WTC11 (cell line): ENCODE measurements around the gene ATP5ME. TPM values are rescaled to one million over a fixed set of nuclear protein-coding genes. Genes with fewer than 3 reads are reported as not detected.

Experiments
- ATAC-seq: fragments of 200-7000 bp; cut with Tn5 transposase; 2 replicates; pipeline ENCODE4 v1.10.0; 2021; ENCODE audit warnings: mild to moderate bottlenecking, moderate library complexity
- CTCF ChIA-PET: fragments of 300-600 bp; sonication (Branson Sonifier 250); formaldehyde crosslinking; loops from one replicate; lab custom pipeline; 2021; ENCODE audit warnings: antibody characterized with exemption; lab: Charles Lee
- POLR2A ChIA-PET: fragments of 350-600 bp; sonication (Branson Sonifier 250); formaldehyde crosslinking; loops from one replicate; lab custom pipeline; 2021; ENCODE audit warnings: antibody characterized with exemption; lab: Charles Lee
- DNase-seq: peaks from one replicate; pipeline ENCODE4 v3.0.0; 2021; ENCODE audit warnings: low spot score
- H3K27ac Mint-ChIP-seq: 2 replicates; pipeline ENCODE4 v1.8.0; 2021; ENCODE audit warnings: mixed read lengths
- H3K27me3 Mint-ChIP-seq: 2 replicates; pipeline ENCODE4 v1.8.0; 2021; ENCODE audit warnings: low read depth, mild to moderate bottlenecking, moderate library complexity, mixed read lengths
- H3K36me3 Mint-ChIP-seq: 2 replicates; pipeline ENCODE4 v1.8.0; 2021; ENCODE audit warnings: mixed read lengths
- H3K4me1 Mint-ChIP-seq: 2 replicates; pipeline ENCODE4 v1.8.0; 2022; ENCODE audit warnings: mixed read lengths
- H3K4me3 Mint-ChIP-seq: 2 replicates; pipeline ENCODE4 v1.8.0; 2021; ENCODE audit warnings: mild to moderate bottlenecking, moderate library complexity, mixed read lengths
- H3K9me3 Mint-ChIP-seq: 2 replicates; pipeline ENCODE4 v1.8.0; 2021; ENCODE audit warnings: mixed read lengths
- EMX1 ChIP-seq: fragments of 250-450 bp; sonication (Bioruptor Pico); IDR thresholded peaks from 2 replicates; pipeline ENCODE4 v1.8.0; 2021; ENCODE audit warnings: mild to moderate bottlenecking
- ESRRA ChIP-seq: sonication (generic); formaldehyde crosslinking; IDR thresholded peaks from 2 replicates; pipeline ENCODE4 v1.8.1; 2022; ENCODE audit warnings: mild to moderate bottlenecking, missing genetic modification reagents, borderline replicate concordance
- FOXJ3 ChIP-seq: sonication (generic); formaldehyde crosslinking; IDR thresholded peaks from 2 replicates; pipeline ENCODE4 v1.9.0; 2021; ENCODE audit warnings: missing genetic modification reagents, mild to moderate bottlenecking, borderline replicate concordance
- FOXP1 ChIP-seq: sonication (generic); formaldehyde crosslinking; IDR thresholded peaks from 2 replicates; pipeline ENCODE4 v1.8.0; 2022; ENCODE audit warnings: missing genetic modification reagents, mild to moderate bottlenecking, moderate library complexity, borderline replicate concordance
- IRF2 ChIP-seq: sonication (generic); formaldehyde crosslinking; IDR thresholded peaks from 2 replicates; pipeline ENCODE4 v1.8.0; 2022; ENCODE audit warnings: low read depth, missing genetic modification reagents, borderline replicate concordance
- NR2C2 ChIP-seq: sonication (generic); formaldehyde crosslinking; IDR thresholded peaks from 2 replicates; pipeline ENCODE4 v1.8.0; 2022; ENCODE audit warnings: mild to moderate bottlenecking, missing genetic modification reagents
- NR3C1 ChIP-seq: sonication (generic); formaldehyde crosslinking; conservative IDR thresholded peaks from 2 replicates; pipeline ENCODE4 v1.8.1; 2023; ENCODE audit warnings: low read depth, mild to moderate bottlenecking, missing genetic modification reagents
- TEAD4 ChIP-seq: sonication (generic); formaldehyde crosslinking; IDR thresholded peaks from 2 replicates; pipeline ENCODE4 v1.8.0; 2022; ENCODE audit warnings: mild to moderate bottlenecking, missing genetic modification reagents
- ZNF232 ChIP-seq: sonication (generic); formaldehyde crosslinking; IDR thresholded peaks from 2 replicates; pipeline ENCODE4 v1.8.0; 2022; ENCODE audit warnings: mild to moderate bottlenecking, missing genetic modification reagents
- total RNA-seq: library from RNA; stranded (reverse); gene quantifications from 3 replicates; pipeline ENCODE4 v1.2.3, GENCODE V29; 2021
- TF ChIP-seq, protein P1 (sequence below): sonication (generic); formaldehyde crosslinking; IDR thresholded peaks from 2 replicates; pipeline ENCODE4 v1.8.1; 2022; ENCODE audit warnings: mild to moderate bottlenecking, missing genetic modification reagents, moderate library complexity, borderline replicate concordance
- TF ChIP-seq, protein P2 (sequence below): sonication (generic); formaldehyde crosslinking; IDR thresholded peaks from 2 replicates; pipeline ENCODE4 v1.8.0; 2022; ENCODE audit warnings: mild to moderate bottlenecking, missing genetic modification reagents
- TF ChIP-seq, protein P3 (sequence below): sonication (generic); formaldehyde crosslinking; IDR thresholded peaks from 2 replicates; pipeline ENCODE4 v1.8.1; 2022; ENCODE audit warnings: missing genetic modification reagents, borderline replicate concordance
- TF ChIP-seq, protein P4 (sequence below): sonication (generic); formaldehyde crosslinking; IDR thresholded peaks from 2 replicates; pipeline ENCODE4 v1.8.1; 2023; ENCODE audit warnings: mild to moderate bottlenecking, missing genetic modification reagents
- TF ChIP-seq, protein P5 (sequence below): sonication (generic); formaldehyde crosslinking; IDR thresholded peaks from 2 replicates; pipeline ENCODE4 v1.8.1; 2022; ENCODE audit warnings: low read depth, missing genetic modification reagents, borderline replicate concordance
- TF ChIP-seq, protein P6 (sequence below): sonication (generic); formaldehyde crosslinking; IDR thresholded peaks from 2 replicates; pipeline ENCODE4 v1.8.1; 2023; ENCODE audit warnings: mild to moderate bottlenecking, missing genetic modification reagents, moderate library complexity
- TF ChIP-seq, protein P7 (sequence below): sonication (generic); formaldehyde crosslinking; IDR thresholded peaks from 2 replicates; pipeline ENCODE4 v1.8.0; 2022; ENCODE audit warnings: mild to moderate bottlenecking, missing genetic modification reagents
- TF ChIP-seq, protein P8 (sequence below): fragments of 250-450 bp; sonication (Bioruptor Pico); IDR thresholded peaks from 2 replicates; pipeline ENCODE4 v1.8.0; 2021; ENCODE audit warnings: mild to moderate bottlenecking
- TF ChIP-seq, protein P9 (sequence below): sonication (generic); formaldehyde crosslinking; conservative IDR thresholded peaks from 2 replicates; pipeline ENCODE4 v1.8.1; 2023; ENCODE audit warnings: mild to moderate bottlenecking, low read depth, missing genetic modification reagents, moderate library complexity
- TF ChIP-seq, protein P10 (sequence below): fragments of 250-450 bp; sonication (Bioruptor Pico); conservative IDR thresholded peaks from 2 replicates; pipeline ENCODE4 v1.9.0; 2021; ENCODE audit warnings: mild to moderate bottlenecking

ATP5ME gene
- total RNA-seq, 1 experiment from 2014 or later: 468 TPM

DNA sequence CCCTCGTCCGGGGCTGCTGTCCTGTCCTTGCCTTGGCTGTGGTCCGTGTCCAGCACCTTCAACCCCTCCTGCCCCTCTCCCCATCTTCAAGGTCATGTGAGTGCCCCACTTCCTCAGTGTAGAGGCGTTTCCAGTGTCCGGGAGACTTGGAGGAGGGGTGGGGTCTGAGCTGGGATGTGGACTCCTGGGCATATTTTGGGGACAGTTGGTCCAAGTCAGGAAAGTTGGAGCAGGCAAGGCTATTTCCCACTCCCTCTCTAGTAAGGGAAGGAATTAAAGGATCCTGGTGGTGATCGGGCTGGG, 34.5 kb upstream of the ATP5ME start:
- Mint-ChIP-seq H3K4me3 (no peak overlapping the region), H3K27me3 (peaks cover 5% of the 10 kb centered on the region; the same call in 1 of the 2 replicates), H3K36me3 (peaks cover 24% of the 10 kb centered on the region), H3K4me1 (peaks cover 10% of the 10 kb centered on the region; the same call in 1 of the 2 replicates), H3K9me3 (peaks cover 11% of the 10 kb centered on the region), H3K27ac (no peak overlapping the region)
- ATAC-seq (no peak), DNase-seq (no peak)
- ChIA-PET CTCF (interaction anchor here (2.4 kb wide), 1 partner anchor 25 kb away, joined by 7 read pairs; no protein-coding TSS in a partner anchor), POLR2A (no interaction called here)
- TF ChIP-seq, protein P1, sequence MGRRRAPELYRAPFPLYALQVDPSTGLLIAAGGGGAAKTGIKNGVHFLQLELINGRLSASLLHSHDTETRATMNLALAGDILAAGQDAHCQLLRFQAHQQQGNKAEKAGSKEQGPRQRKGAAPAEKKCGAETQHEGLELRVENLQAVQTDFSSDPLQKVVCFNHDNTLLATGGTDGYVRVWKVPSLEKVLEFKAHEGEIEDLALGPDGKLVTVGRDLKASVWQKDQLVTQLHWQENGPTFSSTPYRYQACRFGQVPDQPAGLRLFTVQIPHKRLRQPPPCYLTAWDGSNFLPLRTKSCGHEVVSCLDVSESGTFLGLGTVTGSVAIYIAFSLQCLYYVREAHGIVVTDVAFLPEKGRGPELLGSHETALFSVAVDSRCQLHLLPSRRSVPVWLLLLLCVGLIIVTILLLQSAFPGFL (CRISPR knock-in tag): no peak
- TF ChIP-seq, protein P2, sequence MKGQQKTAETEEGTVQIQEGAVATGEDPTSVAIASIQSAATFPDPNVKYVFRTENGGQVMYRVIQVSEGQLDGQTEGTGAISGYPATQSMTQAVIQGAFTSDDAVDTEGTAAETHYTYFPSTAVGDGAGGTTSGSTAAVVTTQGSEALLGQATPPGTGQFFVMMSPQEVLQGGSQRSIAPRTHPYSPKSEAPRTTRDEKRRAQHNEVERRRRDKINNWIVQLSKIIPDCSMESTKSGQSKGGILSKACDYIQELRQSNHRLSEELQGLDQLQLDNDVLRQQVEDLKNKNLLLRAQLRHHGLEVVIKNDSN: no peak
- no peak for TF ChIP-seq EMX1 (CRISPR knock-in tag)
- TF ChIP-seq, protein P3, sequence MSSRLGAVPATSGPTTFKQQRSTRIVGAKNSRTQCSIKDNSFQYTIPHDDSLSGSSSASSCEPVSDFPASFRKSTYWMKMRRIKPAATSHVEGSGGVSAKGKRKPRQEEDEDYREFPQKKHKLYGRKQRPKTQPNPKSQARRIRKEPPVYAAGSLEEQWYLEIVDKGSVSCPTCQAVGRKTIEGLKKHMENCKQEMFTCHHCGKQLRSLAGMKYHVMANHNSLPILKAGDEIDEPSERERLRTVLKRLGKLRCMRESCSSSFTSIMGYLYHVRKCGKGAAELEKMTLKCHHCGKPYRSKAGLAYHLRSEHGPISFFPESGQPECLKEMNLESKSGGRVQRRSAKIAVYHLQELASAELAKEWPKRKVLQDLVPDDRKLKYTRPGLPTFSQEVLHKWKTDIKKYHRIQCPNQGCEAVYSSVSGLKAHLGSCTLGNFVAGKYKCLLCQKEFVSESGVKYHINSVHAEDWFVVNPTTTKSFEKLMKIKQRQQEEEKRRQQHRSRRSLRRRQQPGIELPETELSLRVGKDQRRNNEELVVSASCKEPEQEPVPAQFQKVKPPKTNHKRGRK (CRISPR knock-in tag): no peak
- TF ChIP-seq, protein P4, sequence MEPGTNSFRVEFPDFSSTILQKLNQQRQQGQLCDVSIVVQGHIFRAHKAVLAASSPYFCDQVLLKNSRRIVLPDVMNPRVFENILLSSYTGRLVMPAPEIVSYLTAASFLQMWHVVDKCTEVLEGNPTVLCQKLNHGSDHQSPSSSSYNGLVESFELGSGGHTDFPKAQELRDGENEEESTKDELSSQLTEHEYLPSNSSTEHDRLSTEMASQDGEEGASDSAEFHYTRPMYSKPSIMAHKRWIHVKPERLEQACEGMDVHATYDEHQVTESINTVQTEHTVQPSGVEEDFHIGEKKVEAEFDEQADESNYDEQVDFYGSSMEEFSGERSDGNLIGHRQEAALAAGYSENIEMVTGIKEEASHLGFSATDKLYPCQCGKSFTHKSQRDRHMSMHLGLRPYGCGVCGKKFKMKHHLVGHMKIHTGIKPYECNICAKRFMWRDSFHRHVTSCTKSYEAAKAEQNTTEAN: no peak
- TF ChIP-seq, protein P5, sequence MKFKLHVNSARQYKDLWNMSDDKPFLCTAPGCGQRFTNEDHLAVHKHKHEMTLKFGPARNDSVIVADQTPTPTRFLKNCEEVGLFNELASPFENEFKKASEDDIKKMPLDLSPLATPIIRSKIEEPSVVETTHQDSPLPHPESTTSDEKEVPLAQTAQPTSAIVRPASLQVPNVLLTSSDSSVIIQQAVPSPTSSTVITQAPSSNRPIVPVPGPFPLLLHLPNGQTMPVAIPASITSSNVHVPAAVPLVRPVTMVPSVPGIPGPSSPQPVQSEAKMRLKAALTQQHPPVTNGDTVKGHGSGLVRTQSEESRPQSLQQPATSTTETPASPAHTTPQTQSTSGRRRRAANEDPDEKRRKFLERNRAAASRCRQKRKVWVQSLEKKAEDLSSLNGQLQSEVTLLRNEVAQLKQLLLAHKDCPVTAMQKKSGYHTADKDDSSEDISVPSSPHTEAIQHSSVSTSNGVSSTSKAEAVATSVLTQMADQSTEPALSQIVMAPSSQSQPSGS (CRISPR knock-in tag): no peak
- no peak for TF ChIP-seq ZNF232 (CRISPR knock-in tag)
- TF ChIP-seq, protein P6, sequence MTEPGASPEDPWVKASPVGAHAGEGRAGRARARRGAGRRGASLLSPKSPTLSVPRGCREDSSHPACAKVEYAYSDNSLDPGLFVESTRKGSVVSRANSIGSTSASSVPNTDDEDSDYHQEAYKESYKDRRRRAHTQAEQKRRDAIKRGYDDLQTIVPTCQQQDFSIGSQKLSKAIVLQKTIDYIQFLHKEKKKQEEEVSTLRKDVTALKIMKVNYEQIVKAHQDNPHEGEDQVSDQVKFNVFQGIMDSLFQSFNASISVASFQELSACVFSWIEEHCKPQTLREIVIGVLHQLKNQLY (CRISPR knock-in tag): no peak
- TF ChIP-seq IRF2 (CRISPR knock-in tag): no peak
- TF ChIP-seq NR3C1 (CRISPR knock-in tag): no peak
- no peak for TF ChIP-seq FOXP1

DNA sequence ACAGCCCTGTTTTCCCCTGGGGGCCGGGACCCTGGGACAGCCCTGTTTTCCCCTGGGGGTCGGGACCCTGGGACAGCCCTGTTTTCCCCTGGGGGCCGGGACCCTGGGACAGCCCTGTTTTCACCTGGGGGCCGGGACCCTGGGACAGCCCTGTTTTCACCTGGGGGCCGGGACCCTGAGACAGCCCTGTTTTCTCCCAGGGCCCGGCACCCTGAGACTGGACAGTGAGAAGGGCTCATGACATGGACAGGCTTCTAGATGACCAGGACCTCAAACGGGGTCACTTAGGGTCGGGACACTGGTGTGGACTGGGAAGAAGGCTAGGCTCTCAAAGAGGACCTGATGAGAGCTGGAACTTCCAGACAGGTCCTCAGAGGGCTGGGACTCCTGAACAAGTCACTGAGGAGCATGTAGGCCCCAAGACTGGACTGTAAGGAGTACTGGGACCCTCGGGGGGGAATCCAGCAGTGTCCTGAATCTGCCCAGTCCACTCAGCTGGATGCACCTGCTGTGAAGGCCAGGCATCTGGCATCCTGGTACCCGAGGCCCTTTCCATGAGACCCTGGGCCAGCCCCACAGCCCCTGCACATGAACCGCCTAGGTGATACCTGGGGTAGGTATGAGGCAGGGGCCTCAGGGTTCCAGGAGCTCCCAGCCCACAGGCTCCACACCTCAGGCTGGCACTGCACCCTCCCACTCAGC, 34.0 kb upstream of the ATP5ME start:
- POLR2A ChIA-PET: no interaction called here
- Mint-ChIP-seq H3K36me3 (peaks cover 24% of the 10 kb centered on the region), H3K27me3 (peaks cover 5% of the 10 kb centered on the region; the same call in 1 of the 2 replicates), H3K9me3 (peaks cover 11% of the 10 kb centered on the region), H3K27ac (no peak overlapping the region), H3K4me3 (peak overlapping the region; percentile 43), H3K4me1 (peaks cover 10% of the 10 kb centered on the region; the same call in 1 of the 2 replicates)
- ATAC-seq (no peak), DNase-seq (no peak)
- CTCF ChIA-PET: interaction anchor here (1.1 to 2.4 kb wide), 2 partner anchors 24 to 34 kb away, joined by 5 to 7 read pairs; no protein-coding TSS in a partner anchor
- TF ChIP-seq FOXJ3 (CRISPR knock-in tag) (no peak), EMX1 (CRISPR knock-in tag) (no peak), ESRRA (CRISPR knock-in tag) (no peak), TEAD4 (CRISPR knock-in tag) (no peak), NR2C2 (no peak)
- TF ChIP-seq, protein P7, sequence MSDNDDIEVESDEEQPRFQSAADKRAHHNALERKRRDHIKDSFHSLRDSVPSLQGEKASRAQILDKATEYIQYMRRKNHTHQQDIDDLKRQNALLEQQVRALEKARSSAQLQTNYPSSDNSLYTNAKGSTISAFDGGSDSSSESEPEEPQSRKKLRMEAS (CRISPR knock-in tag): no peak
- TF ChIP-seq, protein P8, sequence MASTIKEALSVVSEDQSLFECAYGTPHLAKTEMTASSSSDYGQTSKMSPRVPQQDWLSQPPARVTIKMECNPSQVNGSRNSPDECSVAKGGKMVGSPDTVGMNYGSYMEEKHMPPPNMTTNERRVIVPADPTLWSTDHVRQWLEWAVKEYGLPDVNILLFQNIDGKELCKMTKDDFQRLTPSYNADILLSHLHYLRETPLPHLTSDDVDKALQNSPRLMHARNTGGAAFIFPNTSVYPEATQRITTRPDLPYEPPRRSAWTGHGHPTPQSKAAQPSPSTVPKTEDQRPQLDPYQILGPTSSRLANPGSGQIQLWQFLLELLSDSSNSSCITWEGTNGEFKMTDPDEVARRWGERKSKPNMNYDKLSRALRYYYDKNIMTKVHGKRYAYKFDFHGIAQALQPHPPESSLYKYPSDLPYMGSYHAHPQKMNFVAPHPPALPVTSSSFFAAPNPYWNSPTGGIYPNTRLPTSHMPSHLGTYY (CRISPR knock-in tag): no peak
- TF ChIP-seq, protein P9, sequence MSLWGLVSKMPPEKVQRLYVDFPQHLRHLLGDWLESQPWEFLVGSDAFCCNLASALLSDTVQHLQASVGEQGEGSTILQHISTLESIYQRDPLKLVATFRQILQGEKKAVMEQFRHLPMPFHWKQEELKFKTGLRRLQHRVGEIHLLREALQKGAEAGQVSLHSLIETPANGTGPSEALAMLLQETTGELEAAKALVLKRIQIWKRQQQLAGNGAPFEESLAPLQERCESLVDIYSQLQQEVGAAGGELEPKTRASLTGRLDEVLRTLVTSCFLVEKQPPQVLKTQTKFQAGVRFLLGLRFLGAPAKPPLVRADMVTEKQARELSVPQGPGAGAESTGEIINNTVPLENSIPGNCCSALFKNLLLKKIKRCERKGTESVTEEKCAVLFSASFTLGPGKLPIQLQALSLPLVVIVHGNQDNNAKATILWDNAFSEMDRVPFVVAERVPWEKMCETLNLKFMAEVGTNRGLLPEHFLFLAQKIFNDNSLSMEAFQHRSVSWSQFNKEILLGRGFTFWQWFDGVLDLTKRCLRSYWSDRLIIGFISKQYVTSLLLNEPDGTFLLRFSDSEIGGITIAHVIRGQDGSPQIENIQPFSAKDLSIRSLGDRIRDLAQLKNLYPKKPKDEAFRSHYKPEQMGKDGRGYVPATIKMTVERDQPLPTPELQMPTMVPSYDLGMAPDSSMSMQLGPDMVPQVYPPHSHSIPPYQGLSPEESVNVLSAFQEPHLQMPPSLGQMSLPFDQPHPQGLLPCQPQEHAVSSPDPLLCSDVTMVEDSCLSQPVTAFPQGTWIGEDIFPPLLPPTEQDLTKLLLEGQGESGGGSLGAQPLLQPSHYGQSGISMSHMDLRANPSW (CRISPR knock-in tag): no peak
- TF ChIP-seq, protein P10, sequence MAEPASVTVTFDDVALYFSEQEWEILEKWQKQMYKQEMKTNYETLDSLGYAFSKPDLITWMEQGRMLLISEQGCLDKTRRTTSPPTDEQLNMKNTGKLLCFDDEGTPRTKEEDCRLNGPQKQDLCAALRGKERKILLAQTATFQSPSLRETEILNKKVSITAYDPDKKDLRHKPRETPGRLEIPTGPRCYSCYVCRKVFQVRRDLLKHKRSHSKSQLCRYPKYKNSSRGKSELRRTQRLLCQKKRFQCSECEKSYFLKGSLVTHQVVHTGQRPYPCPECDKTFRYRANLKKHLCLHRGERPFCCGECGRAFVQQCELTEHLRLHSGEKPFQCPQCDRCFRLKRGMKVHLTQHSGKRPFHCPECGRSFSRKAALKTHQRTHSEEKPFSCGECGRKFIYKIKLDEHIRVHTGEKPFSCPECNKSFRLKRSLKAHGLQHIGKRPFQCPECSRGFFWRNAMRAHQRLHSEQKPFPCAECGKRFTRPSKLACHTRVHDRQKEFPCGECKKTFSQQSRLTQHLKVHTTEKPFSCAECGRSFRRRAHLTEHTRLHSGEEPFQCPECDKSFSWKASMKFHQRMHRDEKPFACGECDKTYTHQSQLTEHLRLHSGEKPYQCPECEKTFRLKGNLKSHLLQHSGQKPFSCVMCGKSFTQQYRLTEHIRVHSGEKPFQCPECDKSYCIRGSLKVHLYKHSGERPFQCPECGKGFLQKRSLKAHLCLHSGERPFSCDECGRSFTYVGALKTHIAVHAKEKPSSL (CRISPR knock-in tag): no peak
